WTC11 (cell line): ENCODE measurements around the gene AGTRAP.

Experiments
- FOXJ3 ChIP-seq: sonication (generic); formaldehyde crosslinking; IDR thresholded peaks from 2 replicates; pipeline ENCODE4 v1.9.0; 2021; ENCODE audit warnings: missing genetic modification reagents, mild to moderate bottlenecking, borderline replicate concordance
- JUN ChIP-seq: sonication (generic); formaldehyde crosslinking; IDR thresholded peaks from 2 replicates; pipeline ENCODE4 v1.8.0; 2023; ENCODE audit warnings: mild to moderate bottlenecking, missing genetic modification reagents
- RELA ChIP-seq: sonication (generic); formaldehyde crosslinking; IDR thresholded peaks from 2 replicates; pipeline ENCODE4 v1.8.1; 2022; ENCODE audit warnings: missing genetic modification reagents, mild to moderate bottlenecking, borderline replicate concordance
- TF ChIP-seq, protein P1 (sequence below): fragments of 250-450 bp; sonication (Bioruptor Pico); IDR thresholded peaks from 2 replicates; pipeline ENCODE4 v1.9.0; 2021; ENCODE audit warnings: mild to moderate bottlenecking
- TF ChIP-seq, protein P2 (sequence below): fragments of 200-600 bp; IDR thresholded peaks from 2 replicates; pipeline ENCODE4 v1.8.0; 2022; ENCODE audit warnings: antibody characterized with exemption
- TF ChIP-seq, protein P3 (sequence below): fragments of 250-450 bp; sonication (Bioruptor Pico); IDR thresholded peaks from 2 replicates; pipeline ENCODE4 v1.9.0; 2021; ENCODE audit warnings: mild to moderate bottlenecking
- TF ChIP-seq, protein P4 (sequence below): sonication (generic); formaldehyde crosslinking; IDR thresholded peaks from 2 replicates; pipeline ENCODE4 v1.8.0; 2023; ENCODE audit warnings: missing genetic modification reagents
- TF ChIP-seq, protein P5 (sequence below): sonication (generic); formaldehyde crosslinking; IDR thresholded peaks from 2 replicates; pipeline ENCODE4 v1.8.0; 2022; ENCODE audit warnings: missing genetic modification reagents
- TF ChIP-seq, protein P6 (sequence below): sonication (generic); formaldehyde crosslinking; IDR thresholded peaks from 2 replicates; pipeline ENCODE4 v1.8.1; 2023; ENCODE audit warnings: mild to moderate bottlenecking, missing genetic modification reagents, borderline replicate concordance
- TF ChIP-seq, protein P7 (sequence below): sonication (generic); formaldehyde crosslinking; IDR thresholded peaks from 2 replicates; pipeline ENCODE4 v1.8.0; 2022; ENCODE audit warnings: mild to moderate bottlenecking, missing genetic modification reagents
- TF ChIP-seq, protein P8 (sequence below): sonication (generic); formaldehyde crosslinking; IDR thresholded peaks from 2 replicates; pipeline ENCODE4 v1.8.0; 2022; ENCODE audit warnings: mild to moderate bottlenecking, missing genetic modification reagents

DNA sequence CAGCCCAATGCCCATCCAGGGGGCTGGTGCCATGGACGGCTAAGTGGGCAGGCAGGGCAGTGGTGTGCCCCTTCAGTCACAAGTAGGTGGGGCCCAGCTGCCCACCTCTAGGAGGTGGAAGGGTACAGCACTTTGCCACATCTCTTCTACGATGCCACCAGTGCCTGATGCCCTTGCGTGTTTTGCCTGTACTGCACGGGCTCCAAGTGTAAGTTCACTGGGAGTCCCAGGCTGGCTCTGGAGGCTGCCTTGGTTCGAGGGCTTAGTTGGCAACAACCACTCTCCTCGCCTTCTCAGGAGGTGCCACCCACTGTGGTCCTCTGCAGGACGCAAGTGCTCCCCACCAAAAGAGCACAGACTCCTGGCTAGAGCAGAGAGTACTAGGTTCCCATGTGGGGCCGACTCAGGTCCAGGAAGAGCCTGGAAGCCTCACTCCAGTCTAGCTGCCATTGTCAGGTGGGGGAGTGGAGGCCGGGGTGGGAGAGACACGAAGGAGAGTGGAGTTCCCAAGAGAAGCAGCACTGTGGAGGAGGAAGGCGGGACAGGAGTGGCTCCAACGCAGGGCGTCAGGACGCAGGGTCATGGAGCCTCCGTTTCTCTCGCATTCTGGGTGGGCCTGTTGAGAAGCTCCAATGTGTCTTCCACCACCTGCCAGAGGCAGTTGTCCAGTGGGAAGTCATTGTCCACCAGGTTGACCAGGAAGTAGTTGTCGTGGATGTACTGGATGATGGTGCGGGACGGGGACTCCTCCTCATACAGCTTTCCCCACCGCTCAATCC is 54.4 kb downstream of the AGTRAP start:
- TF ChIP-seq, protein P1, sequence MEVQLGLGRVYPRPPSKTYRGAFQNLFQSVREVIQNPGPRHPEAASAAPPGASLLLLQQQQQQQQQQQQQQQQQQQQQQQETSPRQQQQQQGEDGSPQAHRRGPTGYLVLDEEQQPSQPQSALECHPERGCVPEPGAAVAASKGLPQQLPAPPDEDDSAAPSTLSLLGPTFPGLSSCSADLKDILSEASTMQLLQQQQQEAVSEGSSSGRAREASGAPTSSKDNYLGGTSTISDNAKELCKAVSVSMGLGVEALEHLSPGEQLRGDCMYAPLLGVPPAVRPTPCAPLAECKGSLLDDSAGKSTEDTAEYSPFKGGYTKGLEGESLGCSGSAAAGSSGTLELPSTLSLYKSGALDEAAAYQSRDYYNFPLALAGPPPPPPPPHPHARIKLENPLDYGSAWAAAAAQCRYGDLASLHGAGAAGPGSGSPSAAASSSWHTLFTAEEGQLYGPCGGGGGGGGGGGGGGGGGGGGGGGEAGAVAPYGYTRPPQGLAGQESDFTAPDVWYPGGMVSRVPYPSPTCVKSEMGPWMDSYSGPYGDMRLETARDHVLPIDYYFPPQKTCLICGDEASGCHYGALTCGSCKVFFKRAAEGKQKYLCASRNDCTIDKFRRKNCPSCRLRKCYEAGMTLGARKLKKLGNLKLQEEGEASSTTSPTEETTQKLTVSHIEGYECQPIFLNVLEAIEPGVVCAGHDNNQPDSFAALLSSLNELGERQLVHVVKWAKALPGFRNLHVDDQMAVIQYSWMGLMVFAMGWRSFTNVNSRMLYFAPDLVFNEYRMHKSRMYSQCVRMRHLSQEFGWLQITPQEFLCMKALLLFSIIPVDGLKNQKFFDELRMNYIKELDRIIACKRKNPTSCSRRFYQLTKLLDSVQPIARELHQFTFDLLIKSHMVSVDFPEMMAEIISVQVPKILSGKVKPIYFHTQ = no peak
- TF ChIP-seq, protein P2, sequence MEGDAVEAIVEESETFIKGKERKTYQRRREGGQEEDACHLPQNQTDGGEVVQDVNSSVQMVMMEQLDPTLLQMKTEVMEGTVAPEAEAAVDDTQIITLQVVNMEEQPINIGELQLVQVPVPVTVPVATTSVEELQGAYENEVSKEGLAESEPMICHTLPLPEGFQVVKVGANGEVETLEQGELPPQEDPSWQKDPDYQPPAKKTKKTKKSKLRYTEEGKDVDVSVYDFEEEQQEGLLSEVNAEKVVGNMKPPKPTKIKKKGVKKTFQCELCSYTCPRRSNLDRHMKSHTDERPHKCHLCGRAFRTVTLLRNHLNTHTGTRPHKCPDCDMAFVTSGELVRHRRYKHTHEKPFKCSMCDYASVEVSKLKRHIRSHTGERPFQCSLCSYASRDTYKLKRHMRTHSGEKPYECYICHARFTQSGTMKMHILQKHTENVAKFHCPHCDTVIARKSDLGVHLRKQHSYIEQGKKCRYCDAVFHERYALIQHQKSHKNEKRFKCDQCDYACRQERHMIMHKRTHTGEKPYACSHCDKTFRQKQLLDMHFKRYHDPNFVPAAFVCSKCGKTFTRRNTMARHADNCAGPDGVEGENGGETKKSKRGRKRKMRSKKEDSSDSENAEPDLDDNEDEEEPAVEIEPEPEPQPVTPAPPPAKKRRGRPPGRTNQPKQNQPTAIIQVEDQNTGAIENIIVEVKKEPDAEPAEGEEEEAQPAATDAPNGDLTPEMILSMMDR = no peak
- TF ChIP-seq RELA (CRISPR knock-in tag) (no peak), JUN (CRISPR knock-in tag) (no peak), FOXJ3 (CRISPR knock-in tag) (no peak)
- TF ChIP-seq, protein P3, sequence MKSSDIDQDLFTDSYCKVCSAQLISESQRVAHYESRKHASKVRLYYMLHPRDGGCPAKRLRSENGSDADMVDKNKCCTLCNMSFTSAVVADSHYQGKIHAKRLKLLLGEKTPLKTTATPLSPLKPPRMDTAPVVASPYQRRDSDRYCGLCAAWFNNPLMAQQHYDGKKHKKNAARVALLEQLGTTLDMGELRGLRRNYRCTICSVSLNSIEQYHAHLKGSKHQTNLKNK (CRISPR knock-in tag) = no peak
- TF ChIP-seq, protein P4, sequence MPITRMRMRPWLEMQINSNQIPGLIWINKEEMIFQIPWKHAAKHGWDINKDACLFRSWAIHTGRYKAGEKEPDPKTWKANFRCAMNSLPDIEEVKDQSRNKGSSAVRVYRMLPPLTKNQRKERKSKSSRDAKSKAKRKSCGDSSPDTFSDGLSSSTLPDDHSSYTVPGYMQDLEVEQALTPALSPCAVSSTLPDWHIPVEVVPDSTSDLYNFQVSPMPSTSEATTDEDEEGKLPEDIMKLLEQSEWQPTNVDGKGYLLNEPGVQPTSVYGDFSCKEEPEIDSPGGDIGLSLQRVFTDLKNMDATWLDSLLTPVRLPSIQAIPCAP (CRISPR knock-in tag) = no peak
- TF ChIP-seq, protein P5, sequence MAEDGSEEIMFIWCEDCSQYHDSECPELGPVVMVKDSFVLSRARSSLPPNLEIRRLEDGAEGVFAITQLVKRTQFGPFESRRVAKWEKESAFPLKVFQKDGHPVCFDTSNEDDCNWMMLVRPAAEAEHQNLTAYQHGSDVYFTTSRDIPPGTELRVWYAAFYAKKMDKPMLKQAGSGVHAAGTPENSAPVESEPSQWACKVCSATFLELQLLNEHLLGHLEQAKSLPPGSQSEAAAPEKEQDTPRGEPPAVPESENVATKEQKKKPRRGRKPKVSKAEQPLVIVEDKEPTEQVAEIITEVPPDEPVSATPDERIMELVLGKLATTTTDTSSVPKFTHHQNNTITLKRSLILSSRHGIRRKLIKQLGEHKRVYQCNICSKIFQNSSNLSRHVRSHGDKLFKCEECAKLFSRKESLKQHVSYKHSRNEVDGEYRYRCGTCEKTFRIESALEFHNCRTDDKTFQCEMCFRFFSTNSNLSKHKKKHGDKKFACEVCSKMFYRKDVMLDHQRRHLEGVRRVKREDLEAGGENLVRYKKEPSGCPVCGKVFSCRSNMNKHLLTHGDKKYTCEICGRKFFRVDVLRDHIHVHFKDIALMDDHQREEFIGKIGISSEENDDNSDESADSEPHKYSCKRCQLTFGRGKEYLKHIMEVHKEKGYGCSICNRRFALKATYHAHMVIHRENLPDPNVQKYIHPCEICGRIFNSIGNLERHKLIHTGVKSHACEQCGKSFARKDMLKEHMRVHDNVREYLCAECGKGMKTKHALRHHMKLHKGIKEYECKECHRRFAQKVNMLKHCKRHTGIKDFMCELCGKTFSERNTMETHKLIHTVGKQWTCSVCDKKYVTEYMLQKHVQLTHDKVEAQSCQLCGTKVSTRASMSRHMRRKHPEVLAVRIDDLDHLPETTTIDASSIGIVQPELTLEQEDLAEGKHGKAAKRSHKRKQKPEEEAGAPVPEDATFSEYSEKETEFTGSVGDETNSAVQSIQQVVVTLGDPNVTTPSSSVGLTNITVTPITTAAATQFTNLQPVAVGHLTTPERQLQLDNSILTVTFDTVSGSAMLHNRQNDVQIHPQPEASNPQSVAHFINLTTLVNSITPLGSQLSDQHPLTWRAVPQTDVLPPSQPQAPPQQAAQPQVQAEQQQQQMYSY (CRISPR knock-in tag) = no peak
- TF ChIP-seq, protein P6, sequence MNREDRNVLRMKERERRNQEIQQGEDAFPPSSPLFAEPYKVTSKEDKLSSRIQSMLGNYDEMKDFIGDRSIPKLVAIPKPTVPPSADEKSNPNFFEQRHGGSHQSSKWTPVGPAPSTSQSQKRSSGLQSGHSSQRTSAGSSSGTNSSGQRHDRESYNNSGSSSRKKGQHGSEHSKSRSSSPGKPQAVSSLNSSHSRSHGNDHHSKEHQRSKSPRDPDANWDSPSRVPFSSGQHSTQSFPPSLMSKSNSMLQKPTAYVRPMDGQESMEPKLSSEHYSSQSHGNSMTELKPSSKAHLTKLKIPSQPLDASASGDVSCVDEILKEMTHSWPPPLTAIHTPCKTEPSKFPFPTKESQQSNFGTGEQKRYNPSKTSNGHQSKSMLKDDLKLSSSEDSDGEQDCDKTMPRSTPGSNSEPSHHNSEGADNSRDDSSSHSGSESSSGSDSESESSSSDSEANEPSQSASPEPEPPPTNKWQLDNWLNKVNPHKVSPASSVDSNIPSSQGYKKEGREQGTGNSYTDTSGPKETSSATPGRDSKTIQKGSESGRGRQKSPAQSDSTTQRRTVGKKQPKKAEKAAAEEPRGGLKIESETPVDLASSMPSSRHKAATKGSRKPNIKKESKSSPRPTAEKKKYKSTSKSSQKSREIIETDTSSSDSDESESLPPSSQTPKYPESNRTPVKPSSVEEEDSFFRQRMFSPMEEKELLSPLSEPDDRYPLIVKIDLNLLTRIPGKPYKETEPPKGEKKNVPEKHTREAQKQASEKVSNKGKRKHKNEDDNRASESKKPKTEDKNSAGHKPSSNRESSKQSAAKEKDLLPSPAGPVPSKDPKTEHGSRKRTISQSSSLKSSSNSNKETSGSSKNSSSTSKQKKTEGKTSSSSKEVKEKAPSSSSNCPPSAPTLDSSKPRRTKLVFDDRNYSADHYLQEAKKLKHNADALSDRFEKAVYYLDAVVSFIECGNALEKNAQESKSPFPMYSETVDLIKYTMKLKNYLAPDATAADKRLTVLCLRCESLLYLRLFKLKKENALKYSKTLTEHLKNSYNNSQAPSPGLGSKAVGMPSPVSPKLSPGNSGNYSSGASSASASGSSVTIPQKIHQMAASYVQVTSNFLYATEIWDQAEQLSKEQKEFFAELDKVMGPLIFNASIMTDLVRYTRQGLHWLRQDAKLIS (CRISPR knock-in tag) = no peak
- TF ChIP-seq, protein P7, sequence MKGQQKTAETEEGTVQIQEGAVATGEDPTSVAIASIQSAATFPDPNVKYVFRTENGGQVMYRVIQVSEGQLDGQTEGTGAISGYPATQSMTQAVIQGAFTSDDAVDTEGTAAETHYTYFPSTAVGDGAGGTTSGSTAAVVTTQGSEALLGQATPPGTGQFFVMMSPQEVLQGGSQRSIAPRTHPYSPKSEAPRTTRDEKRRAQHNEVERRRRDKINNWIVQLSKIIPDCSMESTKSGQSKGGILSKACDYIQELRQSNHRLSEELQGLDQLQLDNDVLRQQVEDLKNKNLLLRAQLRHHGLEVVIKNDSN (CRISPR knock-in tag) = no peak
- TF ChIP-seq, protein P8, sequence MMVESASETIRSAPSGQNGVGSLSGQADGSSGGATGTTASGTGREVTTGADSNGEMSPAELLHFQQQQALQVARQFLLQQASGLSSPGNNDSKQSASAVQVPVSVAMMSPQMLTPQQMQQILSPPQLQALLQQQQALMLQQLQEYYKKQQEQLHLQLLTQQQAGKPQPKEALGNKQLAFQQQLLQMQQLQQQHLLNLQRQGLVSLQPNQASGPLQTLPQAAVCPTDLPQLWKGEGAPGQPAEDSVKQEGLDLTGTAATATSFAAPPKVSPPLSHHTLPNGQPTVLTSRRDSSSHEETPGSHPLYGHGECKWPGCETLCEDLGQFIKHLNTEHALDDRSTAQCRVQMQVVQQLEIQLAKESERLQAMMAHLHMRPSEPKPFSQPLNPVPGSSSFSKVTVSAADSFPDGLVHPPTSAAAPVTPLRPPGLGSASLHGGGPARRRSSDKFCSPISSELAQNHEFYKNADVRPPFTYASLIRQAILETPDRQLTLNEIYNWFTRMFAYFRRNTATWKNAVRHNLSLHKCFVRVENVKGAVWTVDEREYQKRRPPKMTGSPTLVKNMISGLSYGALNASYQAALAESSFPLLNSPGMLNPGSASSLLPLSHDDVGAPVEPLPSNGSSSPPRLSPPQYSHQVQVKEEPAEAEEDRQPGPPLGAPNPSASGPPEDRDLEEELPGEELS (CRISPR knock-in tag) = no peak
